HEK293 (cell line): ENCODE measurements around the gene GOLT1A.

ENCODE experiments used
- CTCF ChIA-PET: fragments of 350-600 bp; formaldehyde crosslinking; extraction: SDS; loops from one replicate; lab custom pipeline; 2021; ENCODE audit warnings: antibody characterized with exemption; lab: Yijun Ruan, JAX
- POLR2A ChIA-PET: fragments of 300-600 bp; formaldehyde crosslinking; extraction: SDS; loops from one replicate; lab custom pipeline; 2020; ENCODE audit warnings: antibody characterized with exemption, inconsistent platforms; lab: Yijun Ruan, JAX
- H3K27ac ChIP-seq: fragments of 200-500 bp; sonication (Bioruptor generic); 2 replicates; pipeline ENCODE4 v1.5.1; 2014; ENCODE audit warnings: low read depth, low read length, control low read depth, inconsistent platforms; ENCODE audit errors: extremely low read depth
- H3K36me3 ChIP-seq, 2 experiments: fragments of 200-500 bp in 1 of 2; sonication (Bioruptor generic) in 1 of 2; 1 replicate in 1 of 2; 2 replicates in 1 of 2; pipeline ENCODE4 v1.5.1; 2014 to 2017; ENCODE audit warnings: inconsistent platforms in 2 of 2, low read length in 2 of 2; ENCODE audit not compliant: control insufficient read depth in 2 of 2, insufficient read depth in 1 of 2
- H3K4me1 ChIP-seq: fragments of 200-500 bp; sonication (Bioruptor generic); 2 replicates; pipeline ENCODE4 v1.5.1; 2014; ENCODE audit warnings: mild to moderate bottlenecking, low read length, inconsistent platforms; ENCODE audit not compliant: control insufficient read depth, insufficient read depth
- H3K4me3 ChIP-seq: 2 replicates; pipeline ENCODE4 v1.5.1; 2011; ENCODE audit warnings: low read depth, mild to moderate bottlenecking, control low read depth, low read length, moderate library complexity
- H3K9me3 ChIP-seq: fragments of 200-500 bp; sonication (Bioruptor generic); 2 replicates; pipeline ENCODE4 v1.5.1; 2014; ENCODE audit warnings: low read depth, low read length, inconsistent platforms; ENCODE audit not compliant: control insufficient read depth, insufficient read depth
- GFI1B ChIP-seq: fragments of 450-650 bp; formaldehyde crosslinking; IDR thresholded peaks from 2 replicates; pipeline ENCODE4 v1.5.1; 2016; ENCODE audit warnings: missing biosample characterization, missing genetic modification characterization
- KLF1 ChIP-seq: fragments of 450-650 bp; formaldehyde crosslinking; IDR thresholded peaks from 2 replicates; pipeline ENCODE4 v1.5.1; 2016; ENCODE audit warnings: missing biosample characterization, missing genetic modification characterization
- RBAK ChIP-seq: fragments of 450-650 bp; formaldehyde crosslinking; IDR thresholded peaks from 2 replicates; pipeline ENCODE4 v1.5.1; 2016; ENCODE audit warnings: missing biosample characterization, missing genetic modification characterization
- SALL2 ChIP-seq: fragments of 450-650 bp; formaldehyde crosslinking; IDR thresholded peaks from 2 replicates; pipeline ENCODE4 v1.5.0; 2017; ENCODE audit warnings: missing biosample characterization, mild to moderate bottlenecking, missing genetic modification characterization, borderline replicate concordance
- WT1 ChIP-seq: fragments of 450-650 bp; formaldehyde crosslinking; IDR thresholded peaks from 2 replicates; pipeline ENCODE4 v1.5.1; 2016; ENCODE audit warnings: missing biosample characterization, missing genetic modification characterization
- ZNF148 ChIP-seq: fragments of 450-650 bp; formaldehyde crosslinking; IDR thresholded peaks from 2 replicates; pipeline ENCODE4 v1.5.0; 2017; ENCODE audit warnings: missing biosample characterization, missing genetic modification characterization, borderline replicate concordance
- ZNF18 ChIP-seq: fragments of 450-650 bp; formaldehyde crosslinking; IDR thresholded peaks from 2 replicates; pipeline ENCODE4 v1.5.1; 2016; ENCODE audit warnings: missing biosample characterization, missing genetic modification characterization
- ZNF280C ChIP-seq: fragments of 450-650 bp; formaldehyde crosslinking; IDR thresholded peaks from 2 replicates; pipeline ENCODE4 v1.5.1; 2016; ENCODE audit warnings: missing biosample characterization, missing genetic modification characterization
- ZNF311 ChIP-seq: fragments of 450-650 bp; formaldehyde crosslinking; IDR thresholded peaks from 2 replicates; pipeline ENCODE4 v1.5.1; 2017; ENCODE audit warnings: missing biosample characterization, missing genetic modification characterization, borderline replicate concordance
- ZNF350 ChIP-seq: fragments of 450-650 bp; formaldehyde crosslinking; IDR thresholded peaks from 2 replicates; pipeline ENCODE4 v1.5.0; 2017; ENCODE audit warnings: missing biosample characterization, mild to moderate bottlenecking, missing genetic modification characterization
- ZNF362 ChIP-seq: fragments of 450-650 bp; formaldehyde crosslinking; IDR thresholded peaks from 2 replicates; pipeline ENCODE4 v1.5.1; 2016; ENCODE audit warnings: missing biosample characterization, missing genetic modification characterization
- ZNF510 ChIP-seq: fragments of 450-650 bp; formaldehyde crosslinking; IDR thresholded peaks from 2 replicates; pipeline ENCODE4 v1.5.1; 2018; ENCODE audit warnings: mild to moderate bottlenecking, missing genetic modification characterization, missing biosample characterization; ENCODE audit not compliant: insufficient replicate concordance
- ZNF544 ChIP-seq: fragments of 450-650 bp; formaldehyde crosslinking; IDR thresholded peaks from 2 replicates; pipeline ENCODE4 v1.5.0; 2017; ENCODE audit warnings: missing biosample characterization, missing genetic modification characterization
- ZNF776 ChIP-seq: fragments of 450-650 bp; formaldehyde crosslinking; IDR thresholded peaks from 2 replicates; pipeline ENCODE4 v1.5.0; 2017; ENCODE audit warnings: missing biosample characterization, missing genetic modification characterization, borderline replicate concordance
- ZSCAN30 ChIP-seq: fragments of 450-650 bp; IDR thresholded peaks from 2 replicates; pipeline ENCODE4 v1.5.1; 2018; ENCODE audit warnings: missing biosample characterization, mild to moderate bottlenecking, missing genetic modification characterization, moderate library complexity
- ZSCAN4 ChIP-seq: fragments of 450-650 bp; formaldehyde crosslinking; IDR thresholded peaks from 2 replicates; pipeline ENCODE4 v1.5.1; 2017; ENCODE audit warnings: missing biosample characterization, missing genetic modification characterization
- TF ChIP-seq, protein P1 (sequence below): fragments of 450-650 bp; formaldehyde crosslinking; IDR thresholded peaks from 2 replicates; pipeline ENCODE4 v1.5.1; 2016; ENCODE audit warnings: missing biosample characterization, missing genetic modification characterization
- TF ChIP-seq, protein P2 (sequence below): fragments of 450-650 bp; IDR thresholded peaks from 2 replicates; pipeline ENCODE4 v1.5.1; 2018; ENCODE audit warnings: missing biosample characterization, missing genetic modification characterization

Gene GOLT1A

GRCh38 chr1:204216880-204217647 lies 3.3 kb upstream of the GOLT1A start:
- Histone ChIP-seq H3K9me3 (no peaks in the 10 kb centered on the region), H3K36me3 (no peaks in the 10 kb centered on the region), H3K4me1 (no peaks in the 10 kb centered on the region), H3K4me3 (no peak overlapping the region), H3K27ac (no peak overlapping the region)
- TF ChIP-seq SALL2 (tag by site-specific recombination) = no peak
- TF ChIP-seq ZNF311 (tag by site-specific recombination) = no peak
- no peak for TF ChIP-seq GFI1B (tag by site-specific recombination)
- TF ChIP-seq, protein P1, sequence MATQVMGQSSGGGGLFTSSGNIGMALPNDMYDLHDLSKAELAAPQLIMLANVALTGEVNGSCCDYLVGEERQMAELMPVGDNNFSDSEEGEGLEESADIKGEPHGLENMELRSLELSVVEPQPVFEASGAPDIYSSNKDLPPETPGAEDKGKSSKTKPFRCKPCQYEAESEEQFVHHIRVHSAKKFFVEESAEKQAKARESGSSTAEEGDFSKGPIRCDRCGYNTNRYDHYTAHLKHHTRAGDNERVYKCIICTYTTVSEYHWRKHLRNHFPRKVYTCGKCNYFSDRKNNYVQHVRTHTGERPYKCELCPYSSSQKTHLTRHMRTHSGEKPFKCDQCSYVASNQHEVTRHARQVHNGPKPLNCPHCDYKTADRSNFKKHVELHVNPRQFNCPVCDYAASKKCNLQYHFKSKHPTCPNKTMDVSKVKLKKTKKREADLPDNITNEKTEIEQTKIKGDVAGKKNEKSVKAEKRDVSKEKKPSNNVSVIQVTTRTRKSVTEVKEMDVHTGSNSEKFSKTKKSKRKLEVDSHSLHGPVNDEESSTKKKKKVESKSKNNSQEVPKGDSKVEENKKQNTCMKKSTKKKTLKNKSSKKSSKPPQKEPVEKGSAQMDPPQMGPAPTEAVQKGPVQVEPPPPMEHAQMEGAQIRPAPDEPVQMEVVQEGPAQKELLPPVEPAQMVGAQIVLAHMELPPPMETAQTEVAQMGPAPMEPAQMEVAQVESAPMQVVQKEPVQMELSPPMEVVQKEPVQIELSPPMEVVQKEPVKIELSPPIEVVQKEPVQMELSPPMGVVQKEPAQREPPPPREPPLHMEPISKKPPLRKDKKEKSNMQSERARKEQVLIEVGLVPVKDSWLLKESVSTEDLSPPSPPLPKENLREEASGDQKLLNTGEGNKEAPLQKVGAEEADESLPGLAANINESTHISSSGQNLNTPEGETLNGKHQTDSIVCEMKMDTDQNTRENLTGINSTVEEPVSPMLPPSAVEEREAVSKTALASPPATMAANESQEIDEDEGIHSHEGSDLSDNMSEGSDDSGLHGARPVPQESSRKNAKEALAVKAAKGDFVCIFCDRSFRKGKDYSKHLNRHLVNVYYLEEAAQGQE (tag by site-specific recombination) = no peak
- no peak for TF ChIP-seq ZNF280C (tag by site-specific recombination)
- no peak for TF ChIP-seq ZSCAN30 (tag by site-specific recombination)
- no peak for TF ChIP-seq ZNF362 (tag by site-specific recombination)
- TF ChIP-seq ZNF148 (tag by site-specific recombination) = no peak
- TF ChIP-seq, protein P2, sequence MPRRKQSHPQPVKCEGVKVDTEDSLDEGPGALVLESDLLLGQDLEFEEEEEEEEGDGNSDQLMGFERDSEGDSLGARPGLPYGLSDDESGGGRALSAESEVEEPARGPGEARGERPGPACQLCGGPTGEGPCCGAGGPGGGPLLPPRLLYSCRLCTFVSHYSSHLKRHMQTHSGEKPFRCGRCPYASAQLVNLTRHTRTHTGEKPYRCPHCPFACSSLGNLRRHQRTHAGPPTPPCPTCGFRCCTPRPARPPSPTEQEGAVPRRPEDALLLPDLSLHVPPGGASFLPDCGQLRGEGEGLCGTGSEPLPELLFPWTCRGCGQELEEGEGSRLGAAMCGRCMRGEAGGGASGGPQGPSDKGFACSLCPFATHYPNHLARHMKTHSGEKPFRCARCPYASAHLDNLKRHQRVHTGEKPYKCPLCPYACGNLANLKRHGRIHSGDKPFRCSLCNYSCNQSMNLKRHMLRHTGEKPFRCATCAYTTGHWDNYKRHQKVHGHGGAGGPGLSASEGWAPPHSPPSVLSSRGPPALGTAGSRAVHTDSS (tag by site-specific recombination) = no peak
- TF ChIP-seq ZNF350 (tag by site-specific recombination) = no peak
- no peak for TF ChIP-seq ZNF776 (tag by site-specific recombination)
- ChIA-PET CTCF (interaction anchor here (0.6 to 4.5 kb wide), 6 partner anchors 10 to 285 kb away, joined by 3 to 49 read pairs (median 14); partner anchors contain the start of gene PLEKHA6), POLR2A (no interaction called here)

- no peaks in the 10 kb centered on the region for H3K4me1 ChIP-seq
- no peak overlapping the region for H3K4me3 ChIP-seq
- H3K36me3 ChIP-seq = no peaks in the 10 kb centered on the region
- no peak overlapping the region for H3K27ac ChIP-seq
- ChIA-PET POLR2A (no interaction called here), CTCF (interaction anchor here (0.6 to 4.5 kb wide), 7 partner anchors 10 to 284 kb away, joined by 3 to 49 read pairs (median 16); partner anchors contain the start of gene PLEKHA6)
- H3K9me3 ChIP-seq = no peaks in the 10 kb centered on the region
- TF ChIP-seq ZNF544 (tag by site-specific recombination) = no peak
- TF ChIP-seq KLF1 (tag by site-specific recombination) = no peak
- TF ChIP-seq WT1 (tag by site-specific recombination) = no peak
- TF ChIP-seq ZSCAN4 = no peak
- TF ChIP-seq RBAK = no peak
- TF ChIP-seq ZNF510 (tag by site-specific recombination) = no peak
- no peak for TF ChIP-seq ZNF18
Observed at GRCh38 chr1:204216236-204216635, 2.4 kb upstream of the GOLT1A start.
